AG04450 (cell line): Measurements from ENCODE around the gene AGO3. TPM values are rescaled to one million over a fixed set of nuclear protein-coding genes. Genes with fewer than 3 reads are reported as not detected.

ENCODE experiments used
- CTCF ChIA-PET: fragments of 300-600, 350-600 bp; formaldehyde crosslinking; extraction: SDS; loops from one replicate; lab custom pipeline; 2022; ENCODE audit warnings: antibody characterized with exemption, inconsistent platforms; lab: Charles Lee
- POLR2A ChIA-PET: fragments of 350-600 bp; formaldehyde crosslinking; extraction: SDS; loops from one replicate; lab custom pipeline; 2021; ENCODE audit warnings: antibody characterized with exemption, inconsistent platforms; lab: Yijun Ruan, JAX
- DNase-seq: peaks from one replicate; pipeline ENCODE4 v3.0.0-alpha.2; 2011; ENCODE audit warnings: low read depth, low spot score
- H3K27ac ChIP-seq: one replicate; pipeline ENCODE4 v1.5.1; 2012; ENCODE audit warnings: low read depth, low read length, control low read depth
- H3K27me3 ChIP-seq: one replicate; pipeline ENCODE4 v1.6.0; 2012; ENCODE audit warnings: low read length; ENCODE audit not compliant: control insufficient read depth, insufficient read depth
- H3K4me3 ChIP-seq: 2 replicates; pipeline ENCODE4 v1.5.1; 2011; ENCODE audit warnings: mild to moderate bottlenecking, low read depth, low read length, control low read depth
- H3K9me3 ChIP-seq: 2 replicates; pipeline ENCODE4 v1.5.1; 2012; ENCODE audit warnings: low read length; ENCODE audit not compliant: control insufficient read depth, insufficient read depth
- polyA plus RNA-seq: library from polyadenylated mRNA; depleted of rRNA; stranded (reverse); fragments of >200 nt; gene quantifications from 2 replicates; pipeline ENCODE4 v1.2.3, GENCODE V29; 2011
- TF ChIP-seq, protein P1 (sequence below): IDR thresholded peaks from 2 replicates; pipeline ENCODE4 v1.5.1; 2011; ENCODE audit warnings: low read depth, low read length, control low read depth, inconsistent platforms

The AGO3 gene
- polyA plus RNA-seq, 1 experiment: 22.5 TPM

DNA sequence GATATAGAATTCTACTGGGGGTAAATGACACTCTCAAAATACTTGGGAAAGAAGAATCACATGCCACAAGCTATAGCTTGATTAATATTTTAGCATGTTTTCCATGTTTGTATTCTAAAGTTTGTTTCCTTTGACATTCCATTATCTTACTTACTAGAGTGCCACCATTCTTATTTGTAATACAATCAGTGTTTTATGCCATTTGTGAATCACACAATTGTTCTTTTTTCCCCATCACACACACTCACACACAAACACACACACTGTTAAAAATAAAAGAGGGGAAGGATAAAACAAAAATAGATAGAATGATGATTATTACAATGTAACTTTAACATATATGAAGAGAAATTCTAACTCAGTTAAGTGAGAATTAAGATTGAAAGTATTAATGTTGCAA, 137.0 kb downstream of the AGO3 start:
- ChIA-PET CTCF (no interaction called here), POLR2A (no interaction called here)
- Histone ChIP-seq H3K27ac (no peak overlapping the region), H3K4me3 (no peak overlapping the region), H3K27me3 (no peaks in the 10 kb centered on the region), H3K9me3 (no peaks in the 10 kb centered on the region)
- TF ChIP-seq, protein P1, sequence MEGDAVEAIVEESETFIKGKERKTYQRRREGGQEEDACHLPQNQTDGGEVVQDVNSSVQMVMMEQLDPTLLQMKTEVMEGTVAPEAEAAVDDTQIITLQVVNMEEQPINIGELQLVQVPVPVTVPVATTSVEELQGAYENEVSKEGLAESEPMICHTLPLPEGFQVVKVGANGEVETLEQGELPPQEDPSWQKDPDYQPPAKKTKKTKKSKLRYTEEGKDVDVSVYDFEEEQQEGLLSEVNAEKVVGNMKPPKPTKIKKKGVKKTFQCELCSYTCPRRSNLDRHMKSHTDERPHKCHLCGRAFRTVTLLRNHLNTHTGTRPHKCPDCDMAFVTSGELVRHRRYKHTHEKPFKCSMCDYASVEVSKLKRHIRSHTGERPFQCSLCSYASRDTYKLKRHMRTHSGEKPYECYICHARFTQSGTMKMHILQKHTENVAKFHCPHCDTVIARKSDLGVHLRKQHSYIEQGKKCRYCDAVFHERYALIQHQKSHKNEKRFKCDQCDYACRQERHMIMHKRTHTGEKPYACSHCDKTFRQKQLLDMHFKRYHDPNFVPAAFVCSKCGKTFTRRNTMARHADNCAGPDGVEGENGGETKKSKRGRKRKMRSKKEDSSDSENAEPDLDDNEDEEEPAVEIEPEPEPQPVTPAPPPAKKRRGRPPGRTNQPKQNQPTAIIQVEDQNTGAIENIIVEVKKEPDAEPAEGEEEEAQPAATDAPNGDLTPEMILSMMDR: no peak
- no peak for DNase-seq

DNA sequence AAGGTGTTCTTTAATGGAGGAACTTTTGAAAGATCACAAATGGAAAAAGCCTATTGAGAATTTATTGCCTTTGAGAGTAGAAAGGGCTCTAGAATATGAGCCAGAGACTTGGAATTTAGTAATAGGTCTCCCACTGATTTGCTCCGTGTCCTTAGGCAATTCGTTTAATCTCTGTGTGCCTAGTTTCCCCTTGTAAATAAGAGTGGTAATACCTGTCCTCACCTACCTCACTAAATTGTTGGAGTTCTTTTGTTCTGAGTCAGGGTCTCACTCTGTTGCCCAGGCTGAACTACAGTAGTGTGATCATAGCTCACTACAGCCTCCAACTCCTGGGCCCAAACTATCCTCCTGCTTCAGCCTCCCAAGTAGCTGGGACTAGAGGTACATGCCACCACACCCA, 138.0 kb downstream of the AGO3 start:
- POLR2A ChIA-PET: no interaction called here
- Histone ChIP-seq H3K9me3 (no peaks in the 10 kb centered on the region), H3K27me3 (no peaks in the 10 kb centered on the region), H3K27ac (no peak overlapping the region), H3K4me3 (no peak overlapping the region)
- DNase-seq: no peak
- TF ChIP-seq, protein P1: no peak
- CTCF ChIA-PET: interaction anchor here (0.5 kb wide), 1 partner anchor 30 kb away, joined by 5 read pairs; no protein-coding TSS in a partner anchor

DNA sequence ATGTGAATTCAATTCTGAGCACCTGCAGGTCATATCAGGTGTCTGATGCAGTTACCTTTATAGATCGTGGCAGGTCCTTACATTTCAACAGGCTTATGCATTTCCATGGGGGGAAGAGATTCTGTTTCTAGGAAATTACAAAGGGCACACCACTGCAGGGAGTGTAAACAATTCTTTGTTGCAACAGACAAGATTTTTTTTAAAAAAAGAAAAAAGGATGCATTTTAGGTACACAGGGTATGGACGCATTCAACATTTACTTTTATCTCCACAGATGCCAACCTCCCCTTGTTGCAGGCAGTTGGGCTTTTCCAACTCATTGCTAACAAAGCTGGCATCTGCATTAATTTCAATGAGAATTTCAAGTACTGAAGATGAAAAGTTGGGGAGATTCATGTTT, 139.4 kb downstream of the AGO3 start:
- H3K27me3 ChIP-seq: no peaks in the 10 kb centered on the region
- no peak overlapping the region for H3K4me3 ChIP-seq
- H3K9me3 ChIP-seq: no peaks in the 10 kb centered on the region
- no peak overlapping the region for H3K27ac ChIP-seq
- DNase-seq: no peak
- TF ChIP-seq, protein P1: no peak
- POLR2A ChIA-PET: no interaction called here
- CTCF ChIA-PET: no interaction called here

DNA sequence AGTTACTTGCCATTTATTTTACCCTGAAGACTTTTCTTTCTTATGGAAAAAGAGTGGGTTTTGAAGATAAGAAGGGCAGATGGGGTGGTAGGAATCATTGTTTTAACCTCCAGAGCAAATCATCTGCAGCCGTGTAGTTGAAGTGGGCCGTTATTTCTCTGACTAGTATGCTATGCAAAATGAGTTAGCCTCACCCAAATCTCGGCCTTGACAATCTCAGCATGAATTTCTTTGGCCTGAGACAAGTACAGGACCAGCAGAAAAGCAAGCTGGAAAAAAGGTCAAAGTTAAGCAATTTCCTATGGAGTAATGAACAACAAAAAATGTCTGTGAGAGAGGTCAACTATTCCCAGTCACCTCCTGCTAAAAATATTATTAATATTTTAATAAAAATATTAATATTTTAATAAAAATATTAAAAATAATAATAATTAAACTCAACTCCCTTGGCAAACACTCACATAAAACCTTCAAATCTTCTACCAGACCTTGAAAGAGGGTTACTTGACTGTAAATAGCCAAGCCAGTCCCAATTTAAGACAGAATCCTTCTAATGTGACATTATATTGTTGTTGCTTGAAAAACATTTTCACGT, 146.2 kb downstream of the AGO3 start:
- ChIA-PET POLR2A (no interaction called here), CTCF (no interaction called here)
- no peaks in the 10 kb centered on the region for H3K27me3 ChIP-seq
- no peaks in the 10 kb centered on the region for H3K9me3 ChIP-seq
- no peak overlapping the region for H3K4me3 ChIP-seq
- no peak for DNase-seq
- TF ChIP-seq, protein P1: no peak
- no peak overlapping the region for H3K27ac ChIP-seq

DNA sequence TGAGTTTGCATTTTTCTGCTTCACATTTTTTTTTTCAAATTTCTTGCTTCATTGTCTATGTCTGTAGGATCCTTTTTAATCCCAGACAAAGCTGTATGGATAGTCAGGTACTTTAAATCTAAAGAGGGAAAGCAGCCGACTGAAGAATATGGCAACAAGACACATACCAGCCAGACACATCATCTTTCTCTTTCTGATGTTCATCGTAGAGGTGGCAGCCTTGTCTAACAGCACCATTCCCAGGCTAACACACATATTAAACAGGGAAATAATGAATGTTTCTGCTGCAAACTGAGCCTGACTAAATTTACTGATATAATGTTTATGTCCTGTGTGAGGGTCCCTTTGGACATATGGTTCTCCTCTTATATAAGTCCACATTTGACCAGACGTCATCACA, 149.3 kb downstream of the AGO3 start:
- Histone ChIP-seq H3K27me3 (no peaks in the 10 kb centered on the region), H3K4me3 (no peak overlapping the region), H3K9me3 (no peaks in the 10 kb centered on the region), H3K27ac (no peak overlapping the region)
- DNase-seq: no peak
- ChIA-PET CTCF (interaction anchor here (0.8 to 1.3 kb wide), 2 partner anchors 54 to 107 kb away, joined by 3 read pairs; no protein-coding TSS in a partner anchor), POLR2A (no interaction called here)
- TF ChIP-seq, protein P1: no peak
